Measurements from ENCODE around the gene GCG. TPM values are rescaled to one million over a fixed set of nuclear protein-coding genes. Genes with fewer than 3 reads are reported as not detected.

Gene GCG
- total RNA-seq (1.7 TPM), polyA plus RNA-seq (3.7 TPM)
- long read RNA-seq, donor 1 = 0 reads
- long read RNA-seq, donor 2 = 0 reads
- long read RNA-seq, donor 3 = 0 reads
- long read RNA-seq, donor 4 = 0 reads
- long read RNA-seq, donor 5 = 0 reads
- long read RNA-seq, donor 6 = 0 reads
- long read RNA-seq, donor 7, partial matches to known transcripts = 0 of 1 reads
- long read RNA-seq, donor 7, other reads (novel, unspliced or antisense) = 0 of 1 reads
- long read RNA-seq, donor 8 = 0 reads
- long read RNA-seq, donor 9 = 0 reads
- long read RNA-seq, donor 10 = 0 reads

GRCh38 chr2:162152147-162152546, at the start of gene GCG:
GCG (minus strand) TSS chr2:162152247; CDS start chr2:162149178, 3,069 bp downstream.
- DNase-seq (ENCODE audit: low read depth in 6 of 9, low spot score in 9 of 9) = no peak
- H3K36me3 ChIP-seq (ENCODE audit: control insufficient read depth in 2 of 2, insufficient read depth in 2 of 2, low read length in 1 of 2) = no peaks in the 10 kb centered on the region
- H3K4me1 ChIP-seq (ENCODE audit: control insufficient read depth in 2 of 2, insufficient read depth in 2 of 2, low read length in 2 of 2) = no peaks in the 10 kb centered on the region
- no peaks in the 10 kb centered on the region for H3K9me3 ChIP-seq (ENCODE audit: control insufficient read depth in 2 of 2, insufficient read depth in 1 of 2, low read length in 1 of 2)
- H3K4me3 ChIP-seq (ENCODE audit: low read length in 2 of 2) = no peak within 1 kb of the TSS
- 95% methylated on average over 3 of the region's 3 CpGs for WGBS
- no peak within 1 kb of the TSS for H3K27ac ChIP-seq (ENCODE audit: low read depth in 1 of 2, low read length in 1 of 2)
- peaks cover 0 to 2% of the 10 kb centered on the region in 2 donors for H3K27me3 ChIP-seq (ENCODE audit: control insufficient read depth in 2 of 2, insufficient read depth in 1 of 2, low read length in 1 of 2)

DNA sequence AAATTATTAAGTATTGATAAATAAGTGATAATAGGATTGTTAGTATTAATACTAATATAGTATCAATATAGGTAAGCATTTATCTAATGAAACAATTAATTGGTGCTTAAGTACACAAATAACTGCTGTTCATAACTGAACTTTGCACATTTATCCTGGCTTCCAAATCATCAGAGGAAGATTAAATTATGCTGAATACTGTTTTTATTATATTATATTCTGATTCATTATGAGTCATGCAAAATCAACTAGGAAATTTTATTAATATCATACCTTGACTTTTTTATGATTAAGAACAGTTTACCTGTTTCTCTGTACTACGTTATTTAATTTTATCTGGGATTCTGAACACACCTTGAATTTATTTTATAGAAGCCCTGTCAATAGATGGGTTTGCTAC, 48.6 kb upstream of the GCG start:
- Histone ChIP-seq H3K27me3 (ENCODE audit: control insufficient read depth in 2 of 2, insufficient read depth in 1 of 2, low read length in 1 of 2) (no peaks in the 10 kb centered on the region), H3K9me3 (ENCODE audit: control insufficient read depth in 2 of 2, insufficient read depth in 1 of 2, low read length in 1 of 2) (no peaks in the 10 kb centered on the region), H3K27ac (ENCODE audit: low read depth in 1 of 2, low read length in 1 of 2) (no peak overlapping the region), H3K4me1 (ENCODE audit: control insufficient read depth in 2 of 2, insufficient read depth in 2 of 2, low read length in 2 of 2) (no peaks in the 10 kb centered on the region), H3K36me3 (ENCODE audit: control insufficient read depth in 2 of 2, insufficient read depth in 2 of 2, low read length in 1 of 2) (no peaks in the 10 kb centered on the region), H3K4me3 (ENCODE audit: low read length in 2 of 2) (no peak overlapping the region)
- no peak for DNase-seq (ENCODE audit: low read depth in 6 of 9, low spot score in 9 of 9)
- 91% methylated on average over 1 of the region's 1 CpG for WGBS

GRCh38 chr2:162199913-162200312, 47.9 kb upstream of the GCG start:
- WGBS = 92% methylated on average over 1 of the region's 1 CpG
- no peaks in the 10 kb centered on the region for H3K36me3 ChIP-seq (ENCODE audit: control insufficient read depth in 2 of 2, insufficient read depth in 2 of 2, low read length in 1 of 2)
- no peak overlapping the region for H3K27ac ChIP-seq (ENCODE audit: low read depth in 1 of 2, low read length in 1 of 2)
- H3K9me3 ChIP-seq (ENCODE audit: control insufficient read depth in 2 of 2, insufficient read depth in 1 of 2, low read length in 1 of 2) = no peaks in the 10 kb centered on the region
- H3K4me3 ChIP-seq (ENCODE audit: low read length in 2 of 2) = no peak overlapping the region
- H3K4me1 ChIP-seq (ENCODE audit: control insufficient read depth in 2 of 2, insufficient read depth in 2 of 2, low read length in 2 of 2) = no peaks in the 10 kb centered on the region
- DNase-seq (ENCODE audit: low read depth in 6 of 9, low spot score in 9 of 9) = no peak
- H3K27me3 ChIP-seq (ENCODE audit: control insufficient read depth in 2 of 2, insufficient read depth in 1 of 2, low read length in 1 of 2) = no peaks in the 10 kb centered on the region

GRCh38 chr2:162198239-162198638, 46.2 kb upstream of the GCG start:
- Histone ChIP-seq H3K36me3 (ENCODE audit: control insufficient read depth in 2 of 2, insufficient read depth in 2 of 2, low read length in 1 of 2) (no peaks in the 10 kb centered on the region), H3K27ac (ENCODE audit: low read depth in 1 of 2, low read length in 1 of 2) (no peak overlapping the region), H3K27me3 (ENCODE audit: control insufficient read depth in 2 of 2, insufficient read depth in 1 of 2, low read length in 1 of 2) (no peaks in the 10 kb centered on the region), H3K9me3 (ENCODE audit: control insufficient read depth in 2 of 2, insufficient read depth in 1 of 2, low read length in 1 of 2) (no peaks in the 10 kb centered on the region), H3K4me3 (ENCODE audit: low read length in 2 of 2) (no peak overlapping the region), H3K4me1 (ENCODE audit: control insufficient read depth in 2 of 2, insufficient read depth in 2 of 2, low read length in 2 of 2) (no peaks in the 10 kb centered on the region)
- no peak for DNase-seq (ENCODE audit: low read depth in 6 of 9, low spot score in 9 of 9)
- 96% methylated on average over 9 of the region's 9 CpGs for WGBS

DNA sequence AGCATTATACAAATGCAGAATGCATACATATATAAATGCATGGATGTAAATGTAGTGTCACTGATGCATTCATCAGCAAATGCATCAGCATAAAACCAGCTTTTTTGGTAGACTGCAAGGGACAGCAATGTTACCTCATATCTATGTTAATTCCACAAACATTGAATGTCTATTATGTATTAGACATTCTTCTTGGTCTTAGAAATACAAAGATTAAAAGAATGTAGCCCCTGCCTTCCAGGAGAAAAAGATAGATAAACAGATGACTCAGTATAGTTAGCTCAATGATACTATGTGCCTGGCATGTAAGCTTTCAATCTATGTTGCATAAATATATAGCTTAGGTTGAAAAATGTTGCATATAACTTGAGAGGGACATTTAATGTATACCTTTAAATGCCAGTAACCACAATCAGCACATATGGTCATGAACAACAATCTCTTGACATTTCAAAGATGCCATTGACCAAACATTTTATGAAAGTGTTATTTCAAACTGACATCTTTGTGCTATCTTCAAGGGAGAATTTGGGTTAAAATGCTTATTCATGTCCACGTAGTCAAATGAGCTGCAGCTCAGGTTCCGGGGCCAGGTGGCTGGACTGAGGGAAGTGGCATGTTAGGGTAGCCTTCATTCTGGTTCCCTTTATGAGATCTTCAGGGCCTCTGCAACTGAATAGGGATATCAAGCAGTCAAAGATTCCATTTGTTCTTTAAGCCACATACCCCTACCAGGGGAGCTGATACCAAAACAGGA, 45.2 kb upstream of the GCG start:
- Histone ChIP-seq H3K27ac (ENCODE audit: low read depth in 1 of 2, low read length in 1 of 2) (no peak overlapping the region), H3K4me1 (ENCODE audit: control insufficient read depth in 2 of 2, insufficient read depth in 2 of 2, low read length in 2 of 2) (no peaks in the 10 kb centered on the region), H3K9me3 (ENCODE audit: control insufficient read depth in 2 of 2, insufficient read depth in 1 of 2, low read length in 1 of 2) (no peaks in the 10 kb centered on the region), H3K27me3 (ENCODE audit: control insufficient read depth in 2 of 2, insufficient read depth in 1 of 2, low read length in 1 of 2) (no peaks in the 10 kb centered on the region), H3K36me3 (ENCODE audit: control insufficient read depth in 2 of 2, insufficient read depth in 2 of 2, low read length in 1 of 2) (no peaks in the 10 kb centered on the region), H3K4me3 (ENCODE audit: low read length in 2 of 2) (no peak overlapping the region)
- 93% methylated on average over 2 of the region's 2 CpGs for WGBS
- no peak for DNase-seq (ENCODE audit: low read depth in 6 of 9, low spot score in 9 of 9)

GRCh38 chr2:162196638-162197037, 44.6 kb upstream of the GCG start:
- Histone ChIP-seq H3K4me1 (ENCODE audit: control insufficient read depth in 2 of 2, insufficient read depth in 2 of 2, low read length in 2 of 2) (no peaks in the 10 kb centered on the region), H3K27ac (ENCODE audit: low read depth in 1 of 2, low read length in 1 of 2) (no peak overlapping the region), H3K9me3 (ENCODE audit: control insufficient read depth in 2 of 2, insufficient read depth in 1 of 2, low read length in 1 of 2) (no peaks in the 10 kb centered on the region), H3K36me3 (ENCODE audit: control insufficient read depth in 2 of 2, insufficient read depth in 2 of 2, low read length in 1 of 2) (no peaks in the 10 kb centered on the region), H3K4me3 (ENCODE audit: low read length in 2 of 2) (no peak overlapping the region), H3K27me3 (ENCODE audit: control insufficient read depth in 2 of 2, insufficient read depth in 1 of 2, low read length in 1 of 2) (no peaks in the 10 kb centered on the region)
- WGBS = 97% methylated on average over 7 of the region's 7 CpGs
- no peak for DNase-seq (ENCODE audit: low read depth in 6 of 9, low spot score in 9 of 9)

DNA sequence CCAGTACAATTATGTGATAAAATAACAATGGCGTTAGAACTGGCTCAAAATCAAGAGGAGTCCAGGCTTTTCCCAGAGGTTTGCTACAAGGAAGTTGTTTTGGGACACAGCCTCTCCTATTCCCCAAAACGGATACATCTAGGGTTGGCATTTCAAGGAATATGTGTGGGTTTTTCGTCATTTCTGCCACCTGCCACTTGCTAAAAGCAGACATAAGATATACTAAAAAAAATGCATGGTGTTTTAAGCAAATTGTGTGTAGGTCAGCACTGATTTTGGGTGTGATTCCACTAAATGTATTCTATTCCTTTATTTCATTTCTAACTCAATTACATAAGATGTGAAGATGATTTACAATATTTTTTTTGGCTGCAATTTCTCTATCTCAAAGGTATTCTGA, 36.4 kb upstream of the GCG start:
- 95% methylated on average over 3 of the region's 3 CpGs for WGBS

GRCh38 chr2:162185541-162186232, 33.6 kb upstream of the GCG start:
- no peaks in the 10 kb centered on the region for H3K27me3 ChIP-seq (ENCODE audit: control insufficient read depth in 2 of 2, insufficient read depth in 1 of 2, low read length in 1 of 2)
- no peak overlapping the region for H3K4me3 ChIP-seq (ENCODE audit: low read length in 2 of 2)
- no peaks in the 10 kb centered on the region for H3K9me3 ChIP-seq (ENCODE audit: control insufficient read depth in 2 of 2, insufficient read depth in 1 of 2, low read length in 1 of 2)
- no peak overlapping the region for H3K27ac ChIP-seq (ENCODE audit: low read depth in 1 of 2, low read length in 1 of 2)
- no peak for DNase-seq (ENCODE audit: low read depth in 6 of 9, low spot score in 9 of 9)
- WGBS = 96% methylated on average over 5 of the region's 5 CpGs
- H3K4me1 ChIP-seq (ENCODE audit: control insufficient read depth in 2 of 2, insufficient read depth in 2 of 2, low read length in 2 of 2) = no peaks in the 10 kb centered on the region
- no peaks in the 10 kb centered on the region for H3K36me3 ChIP-seq (ENCODE audit: control insufficient read depth in 2 of 2, insufficient read depth in 2 of 2, low read length in 1 of 2)

More for the DNA sequence above, 36.4 kb upstream of the GCG start:
- DNase-seq (ENCODE audit: low read depth in 6 of 9, low spot score in 9 of 9) = no peak
- no peaks in the 10 kb centered on the region for H3K9me3 ChIP-seq (ENCODE audit: control insufficient read depth in 2 of 2, insufficient read depth in 1 of 2, low read length in 1 of 2)
- H3K4me1 ChIP-seq (ENCODE audit: control insufficient read depth in 2 of 2, insufficient read depth in 2 of 2, low read length in 2 of 2) = no peaks in the 10 kb centered on the region
- H3K4me3 ChIP-seq (ENCODE audit: low read length in 2 of 2) = no peak overlapping the region
- H3K27me3 ChIP-seq (ENCODE audit: control insufficient read depth in 2 of 2, insufficient read depth in 1 of 2, low read length in 1 of 2) = no peaks in the 10 kb centered on the region
- H3K36me3 ChIP-seq (ENCODE audit: control insufficient read depth in 2 of 2, insufficient read depth in 2 of 2, low read length in 1 of 2) = no peaks in the 10 kb centered on the region
- no peak overlapping the region for H3K27ac ChIP-seq (ENCODE audit: low read depth in 1 of 2, low read length in 1 of 2)

DNA sequence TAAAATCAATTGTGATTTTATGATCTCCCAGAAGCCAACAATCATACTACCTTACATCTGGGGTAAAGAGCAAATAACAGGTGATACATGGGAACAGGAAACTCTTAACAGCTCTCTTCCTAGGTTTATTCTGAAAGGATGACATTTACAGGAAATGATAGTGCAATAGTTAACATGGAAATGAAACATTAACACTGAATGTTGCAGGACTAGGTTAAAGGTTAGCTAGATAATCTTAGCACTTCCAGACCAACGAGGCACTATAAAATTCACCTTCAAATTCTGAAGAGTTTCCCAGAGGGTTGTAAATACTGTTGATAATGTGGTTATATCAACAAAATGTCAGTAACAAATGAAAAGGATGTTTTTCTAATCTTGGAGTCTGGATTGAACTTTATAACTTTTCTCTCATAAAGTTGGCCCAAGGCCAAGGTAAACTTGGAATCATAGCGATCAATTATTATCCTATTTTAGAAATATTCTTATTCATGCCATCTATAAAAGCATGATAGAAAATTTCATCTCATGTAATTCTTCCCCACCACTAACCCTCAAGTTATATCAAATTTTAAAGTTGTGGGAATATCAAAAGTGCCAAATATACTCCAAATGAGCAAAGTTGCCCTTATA, 32.9 kb upstream of the GCG start:
- Histone ChIP-seq H3K36me3 (ENCODE audit: control insufficient read depth in 2 of 2, insufficient read depth in 2 of 2, low read length in 1 of 2) (no peaks in the 10 kb centered on the region), H3K27ac (ENCODE audit: low read depth in 1 of 2, low read length in 1 of 2) (no peak overlapping the region), H3K4me3 (ENCODE audit: low read length in 2 of 2) (no peak overlapping the region), H3K9me3 (ENCODE audit: control insufficient read depth in 2 of 2, insufficient read depth in 1 of 2, low read length in 1 of 2) (no peaks in the 10 kb centered on the region), H3K27me3 (ENCODE audit: control insufficient read depth in 2 of 2, insufficient read depth in 1 of 2, low read length in 1 of 2) (no peaks in the 10 kb centered on the region), H3K4me1 (ENCODE audit: control insufficient read depth in 2 of 2, insufficient read depth in 2 of 2, low read length in 2 of 2) (no peaks in the 10 kb centered on the region)
- no peak for DNase-seq (ENCODE audit: low read depth in 6 of 9, low spot score in 9 of 9)
- 87% methylated on average over 2 of the region's 2 CpGs for WGBS
